Measurements from ENCODE around the gene CMTM8.
"Not testable (repeated sequence)": the region's sequence is repeated elsewhere in the genome, so short reads cannot be mapped to it uniquely, and the experiment has no call there.

Gene CMTM8

DNA sequence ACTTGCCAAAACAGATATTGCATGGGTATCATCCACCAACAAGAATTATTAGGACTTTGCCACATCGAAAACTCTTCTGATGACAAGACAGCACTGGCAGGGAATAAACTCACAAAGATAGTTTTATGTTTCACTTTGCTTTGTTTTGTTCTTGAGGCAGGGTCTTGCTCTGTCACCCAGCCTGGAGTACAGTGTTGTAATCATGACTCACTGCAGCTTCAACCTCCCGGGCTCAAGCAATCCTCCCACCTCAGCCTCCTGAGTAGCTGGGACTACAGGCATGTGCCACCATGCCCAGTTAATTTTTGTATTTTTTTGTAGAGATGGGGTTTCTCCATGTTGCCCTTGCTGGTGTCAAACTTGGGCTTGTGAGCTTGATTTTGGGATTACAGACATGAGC lies 151.1 kb downstream of the CMTM8 start:
- not testable (repeated sequence) for DNase-seq

GRCh38 chr3:32391643-32392535 lies 153.4 kb downstream of the CMTM8 start, which contains the start of gene CMTM7:
CMTM7 (plus strand) TSS chr3:32391853; CDS start chr3:32391907, 54 bp downstream.
- DNase-seq: peak; percentile 47 to 48

DNA sequence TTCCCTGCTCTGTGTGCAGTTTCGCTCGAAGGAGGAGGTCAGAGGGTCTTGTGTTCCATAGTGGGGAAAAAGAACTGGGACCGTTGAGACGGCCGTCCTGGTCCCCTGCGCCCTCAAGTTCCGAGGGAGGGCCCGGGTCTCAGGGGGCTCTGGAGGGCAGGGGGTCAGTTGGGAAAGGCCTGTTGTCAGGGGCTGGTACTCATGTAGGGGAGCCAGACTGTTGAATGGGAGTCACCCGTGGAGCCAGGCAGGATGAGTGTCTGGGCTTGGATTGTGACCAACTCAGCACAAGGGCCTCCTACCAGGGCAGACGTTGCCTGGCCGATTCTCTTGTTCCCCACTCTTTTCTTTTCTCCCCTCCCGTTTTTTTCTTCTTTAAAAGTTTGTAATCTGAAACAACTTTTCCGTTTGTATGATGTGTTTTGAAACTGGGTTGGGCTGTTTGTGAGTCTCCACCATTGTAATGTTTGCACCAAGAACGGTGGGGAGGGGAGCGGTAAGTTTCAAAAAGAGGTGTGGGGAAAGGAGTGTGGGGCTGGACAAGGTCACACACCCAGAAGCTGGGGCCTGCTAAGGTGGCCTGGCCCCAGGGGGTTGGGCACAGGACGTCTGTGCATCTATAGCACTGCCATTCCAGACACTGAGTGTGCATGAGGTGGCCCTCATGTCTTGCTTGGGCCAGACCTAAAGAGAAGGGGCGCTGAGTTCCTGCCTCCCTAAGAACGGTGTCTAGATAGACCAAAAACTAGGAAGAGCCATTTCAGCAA lies 154.2 kb downstream of the CMTM8 start:
- DNase-seq: peak in 1 of 2 experiments; percentile 14

GRCh38 chr3:32395496-32395895 lies 157.0 kb downstream of the CMTM8 start:
- DNase-seq: no peak

GRCh38 chr3:32397941-32398340 lies 159.5 kb downstream of the CMTM8 start:
- DNase-seq: no peak

DNA sequence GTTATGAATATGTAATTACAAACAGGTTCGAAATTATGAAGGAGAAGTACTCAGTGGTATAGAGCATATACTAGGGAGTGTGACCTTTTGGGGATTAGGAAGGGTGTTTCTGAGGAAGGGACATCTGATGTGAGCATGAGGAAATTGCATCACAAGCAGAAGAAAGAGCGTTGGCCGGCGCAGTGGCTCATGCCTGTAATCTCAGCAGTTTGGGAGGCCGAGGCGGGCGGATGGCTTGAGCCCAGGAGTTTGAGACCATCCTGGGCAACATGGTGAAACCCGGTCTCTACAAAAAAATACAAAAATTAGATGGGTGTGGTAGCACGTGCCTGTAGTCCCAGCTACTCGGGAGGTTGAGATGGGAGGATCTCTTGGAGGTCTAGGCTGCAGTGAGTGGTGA lies 160.1 kb downstream of the CMTM8 start:
- DNase-seq: no peak

GRCh38 chr3:32399030-32399620 lies 160.6 kb downstream of the CMTM8 start:
- no peak for DNase-seq

GRCh38 chr3:32401126-32401525 lies 162.6 kb downstream of the CMTM8 start:
- DNase-seq: no peak

DNA sequence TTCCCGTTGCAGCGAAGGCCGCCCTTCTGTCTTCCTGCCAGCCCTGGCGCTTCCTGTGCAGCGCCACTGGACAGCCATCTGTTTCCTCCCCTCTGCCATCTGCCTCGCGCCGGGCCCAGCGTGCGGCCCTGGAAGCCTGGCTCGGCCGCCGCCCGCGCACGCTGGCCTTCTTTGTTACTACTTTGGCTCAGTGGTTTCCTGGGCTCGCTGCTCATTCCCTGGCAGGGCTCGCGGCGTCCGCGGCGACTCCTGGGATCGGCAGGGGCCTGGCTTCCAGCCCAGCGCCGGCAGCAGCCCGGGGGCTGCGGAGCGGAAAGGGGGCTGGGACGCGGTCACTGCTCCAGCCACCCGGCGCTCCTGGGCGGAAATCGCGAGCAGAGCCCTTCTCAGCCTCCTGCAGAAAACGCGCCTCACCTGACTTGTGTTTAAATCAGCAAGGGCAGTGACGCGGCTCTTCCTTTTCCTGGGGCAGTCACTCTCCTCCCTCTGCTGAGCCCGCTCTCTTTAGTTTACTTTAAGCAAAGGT lies 163.1 kb downstream of the CMTM8 start:
- peak; percentile 46 to 55 for DNase-seq

DNA sequence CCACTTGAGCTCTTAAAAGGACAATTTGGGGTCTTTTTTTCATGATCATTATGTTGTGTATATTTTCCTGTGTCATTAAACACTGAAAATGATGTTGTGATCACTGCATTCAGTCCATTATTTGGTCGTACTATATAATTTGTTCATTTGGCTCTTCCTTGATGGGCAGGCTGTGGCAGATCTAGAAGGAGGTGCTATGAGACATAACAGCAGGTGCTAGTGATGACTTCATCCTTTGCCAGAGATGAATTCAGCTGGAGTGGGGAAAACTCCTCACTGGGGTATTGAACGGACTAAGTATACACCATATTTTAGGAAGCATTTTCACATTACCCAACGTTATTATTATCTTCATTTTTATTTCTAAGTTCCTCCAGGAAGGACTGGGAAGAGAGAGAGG lies 165.2 kb downstream of the CMTM8 start:
- DNase-seq: no peak

DNA sequence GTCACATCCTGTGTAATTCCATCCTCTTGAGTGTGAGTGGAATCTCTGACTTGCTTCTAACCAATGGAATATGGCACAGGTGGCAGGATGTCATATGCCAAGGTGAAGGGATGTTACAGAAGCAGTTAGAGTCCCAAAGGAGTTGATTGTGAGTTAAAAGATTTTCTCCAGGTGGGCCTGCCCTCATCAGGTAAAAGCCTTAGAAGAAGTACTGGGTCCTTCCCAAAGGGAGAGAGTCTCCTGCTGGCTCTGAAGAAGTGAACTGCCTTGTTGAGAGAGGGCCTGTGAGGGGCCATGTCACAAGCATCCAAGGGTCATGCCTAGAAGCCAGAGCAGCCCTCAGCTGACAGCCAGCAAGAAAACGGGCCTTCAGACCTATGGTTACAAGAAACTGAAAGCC lies 166.2 kb downstream of the CMTM8 start:
- DNase-seq: no peak

DNA sequence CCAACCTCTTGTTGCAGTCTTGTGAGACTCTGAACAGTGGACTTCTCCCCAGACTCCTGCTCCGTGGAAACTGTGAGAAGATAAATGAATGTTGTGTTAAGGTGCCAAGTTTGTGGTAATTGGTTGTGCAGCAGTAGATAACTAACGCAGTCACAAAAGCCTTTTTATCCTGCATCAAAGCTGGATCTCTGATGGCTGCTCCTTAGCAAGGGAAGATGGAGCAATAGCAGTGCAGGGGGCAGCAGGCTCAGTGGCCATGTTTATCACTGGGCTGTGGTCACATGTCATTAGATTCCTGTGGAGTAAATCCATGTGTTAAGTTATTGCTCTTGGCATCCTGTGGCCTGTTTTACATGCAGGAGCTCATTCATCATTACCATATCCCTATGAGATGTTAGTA lies 166.7 kb downstream of the CMTM8 start:
- no peak for DNase-seq

DNA sequence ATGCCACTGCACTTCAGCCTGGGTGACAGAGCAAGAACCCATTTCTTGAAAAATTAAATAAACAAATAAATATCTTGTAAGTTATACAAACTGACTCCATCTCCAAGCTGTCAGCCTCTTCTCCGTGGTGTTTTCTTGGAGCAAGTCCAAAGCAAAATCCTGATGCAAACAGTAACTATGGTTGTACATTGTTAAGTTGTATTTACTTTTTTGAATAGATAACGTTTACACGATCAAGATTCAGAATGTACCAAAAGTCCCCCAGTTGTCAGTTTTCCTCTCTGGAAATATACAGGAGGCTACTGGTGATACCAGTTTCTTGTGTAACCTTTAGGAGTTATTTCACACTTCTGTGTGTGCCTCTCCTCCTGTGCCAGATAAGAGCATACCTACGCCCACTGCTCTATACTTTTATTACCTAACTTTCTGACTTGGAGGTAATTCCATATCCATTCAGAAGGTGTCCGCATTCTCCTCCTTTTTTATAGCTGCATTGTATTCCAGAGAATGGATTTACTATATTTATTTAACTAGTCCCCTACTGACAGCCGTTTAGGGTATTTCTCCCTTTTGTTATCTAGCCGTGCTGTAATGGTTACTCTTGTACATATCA lies 167.3 kb downstream of the CMTM8 start:
- DNase-seq: no peak

DNA sequence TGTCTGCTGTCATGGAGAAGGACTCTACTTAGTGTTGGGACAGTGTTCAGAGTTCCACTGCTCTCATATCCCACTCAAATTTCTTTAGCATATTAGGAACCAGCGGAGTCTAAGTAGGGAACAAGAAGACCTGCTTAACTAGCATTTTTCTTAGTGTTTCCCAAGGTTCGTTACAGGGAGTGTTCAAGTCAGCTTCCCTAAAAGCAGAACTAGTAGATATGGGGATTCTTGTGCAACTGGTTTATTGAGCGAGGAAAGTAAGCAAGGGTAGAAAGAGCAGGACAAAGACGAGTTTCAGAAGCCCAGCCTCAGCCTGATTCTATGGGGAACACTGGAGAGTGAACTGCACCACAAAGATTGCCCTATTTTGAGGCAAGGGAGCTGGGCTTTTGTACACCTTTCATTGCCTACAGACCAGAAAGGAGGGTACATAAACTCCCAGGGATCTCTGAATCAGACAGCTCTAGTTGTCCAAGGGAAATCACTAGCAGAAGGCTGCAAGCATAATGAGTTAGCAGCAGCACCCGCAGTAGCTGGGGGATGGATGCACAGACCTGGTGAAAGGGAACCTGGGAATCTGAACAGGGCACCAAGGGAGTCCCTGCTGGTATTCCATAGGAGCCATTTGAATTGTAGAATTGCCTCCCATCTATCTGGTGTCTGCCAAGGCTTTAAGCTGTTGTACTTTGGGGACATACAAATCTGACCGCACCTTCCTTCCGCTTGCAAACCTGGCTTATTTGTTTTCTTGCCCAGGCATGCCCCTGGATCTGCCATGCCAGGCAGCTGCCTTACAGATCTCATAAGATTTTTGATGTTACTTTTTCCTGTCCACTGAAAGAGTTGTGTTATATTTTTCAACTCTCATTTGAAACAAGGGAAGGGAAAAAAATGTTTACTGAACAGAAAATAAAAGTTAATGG lies 168.3 kb downstream of the CMTM8 start:
- no peak for DNase-seq

- DNase-seq: no peak
Observed at GRCh38 chr3:32410367-32411246, 172.1 kb downstream of the CMTM8 start.

- DNase-seq: no peak
Observed at GRCh38 chr3:32411442-32411841, 173.0 kb downstream of the CMTM8 start.

DNA sequence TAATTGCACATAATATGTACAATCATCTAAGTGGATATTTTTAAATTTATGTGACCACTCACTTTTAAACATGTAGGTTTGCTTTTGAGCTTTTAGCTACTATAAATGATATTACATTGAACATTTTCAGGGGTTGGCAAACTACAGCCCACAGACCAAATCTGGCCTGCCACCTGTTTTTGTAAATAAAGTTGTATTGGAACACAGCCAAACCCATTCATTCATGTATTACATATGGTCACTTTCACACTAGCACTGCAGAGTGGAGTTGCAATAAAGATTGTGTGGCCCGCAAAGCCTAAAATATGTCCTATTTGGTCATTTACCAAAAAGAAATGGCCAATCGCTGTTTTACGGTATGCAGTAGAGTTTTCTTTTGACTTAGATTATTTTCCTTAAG lies 174.4 kb downstream of the CMTM8 start:
- DNase-seq: no peak

GRCh38 chr3:32413845-32414521 lies 175.5 kb downstream of the CMTM8 start:
- no peak for DNase-seq

DNA sequence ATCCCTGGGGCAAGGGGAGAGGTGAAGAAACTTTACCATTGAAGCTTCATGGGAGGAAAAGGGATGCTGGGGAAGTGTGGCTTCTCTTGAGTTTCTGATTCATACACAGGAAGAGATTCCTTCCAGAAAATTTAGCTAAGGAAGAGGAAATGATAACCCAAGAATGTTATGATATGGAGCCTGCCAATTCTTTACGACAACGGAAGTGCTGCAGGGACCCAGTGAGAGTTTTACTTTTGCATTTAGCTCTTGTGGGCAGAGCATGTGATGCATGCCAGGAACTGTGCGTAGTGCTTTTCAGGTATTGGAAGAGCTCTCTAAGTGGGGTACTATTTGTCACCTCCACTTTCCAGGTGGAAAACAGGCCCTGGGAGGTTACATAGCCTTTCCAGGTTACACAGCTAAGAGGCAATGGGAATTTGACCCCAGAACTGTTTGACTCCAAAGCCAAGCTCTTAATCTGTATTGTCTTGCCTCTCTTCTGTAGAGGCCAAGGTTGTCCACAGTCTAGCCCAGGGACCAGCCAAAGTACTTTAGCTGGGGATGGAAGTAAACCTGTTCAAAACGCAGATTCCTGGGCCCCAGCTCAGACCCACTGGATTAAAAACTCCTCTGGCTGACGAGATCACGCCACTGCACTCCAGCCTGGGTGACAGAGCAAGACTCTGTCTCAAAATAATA lies 176.2 kb downstream of the CMTM8 start:
- DNase-seq: peak in 1 of 2 experiments; percentile 54

All from stimulated activated CD4-positive, alpha-beta T cell treated with anti-CD3 and anti-CD28 coated beads, Interleukin-4, amount 100 ng/mL, for 4 hours (primary cell).